Activated CD8-positive, alpha-beta memory T cell treated with anti-CD3 and anti-CD28 coated beads, Interleukin-2, amount 50 U/mL, for 24 hours (primary cell): ENCODE data around the gene NUP85.
"Not testable (repeated sequence)": the region's sequence is repeated elsewhere in the genome, so short reads cannot be mapped to it uniquely, and the experiment has no call there.

Experiments used
- DNase-seq: peaks from one replicate; pipeline ENCODE4 v3.0.0-alpha.2; 2020; ENCODE audit errors: extremely low read depth

Gene NUP85

DNA sequence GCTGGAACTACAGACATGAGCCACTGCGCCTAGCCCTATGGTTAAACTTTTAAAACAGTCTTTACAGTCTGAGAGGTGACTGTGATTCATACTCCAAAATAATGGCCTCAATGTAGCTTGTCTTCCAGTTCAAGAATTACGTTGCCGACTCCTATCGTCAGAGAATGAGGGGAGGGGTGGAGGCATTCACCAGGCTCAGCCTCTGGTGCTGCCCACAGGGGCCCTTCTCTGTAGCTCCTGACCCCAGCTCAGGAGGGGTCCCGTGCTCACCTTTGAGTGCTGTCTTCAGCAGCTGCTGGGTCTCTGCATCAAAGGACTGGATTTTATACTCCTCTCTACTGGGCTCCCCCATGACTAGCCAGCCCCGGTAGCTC is 64.4 kb downstream of the NUP85 start:
- no peak for DNase-seq

DNA sequence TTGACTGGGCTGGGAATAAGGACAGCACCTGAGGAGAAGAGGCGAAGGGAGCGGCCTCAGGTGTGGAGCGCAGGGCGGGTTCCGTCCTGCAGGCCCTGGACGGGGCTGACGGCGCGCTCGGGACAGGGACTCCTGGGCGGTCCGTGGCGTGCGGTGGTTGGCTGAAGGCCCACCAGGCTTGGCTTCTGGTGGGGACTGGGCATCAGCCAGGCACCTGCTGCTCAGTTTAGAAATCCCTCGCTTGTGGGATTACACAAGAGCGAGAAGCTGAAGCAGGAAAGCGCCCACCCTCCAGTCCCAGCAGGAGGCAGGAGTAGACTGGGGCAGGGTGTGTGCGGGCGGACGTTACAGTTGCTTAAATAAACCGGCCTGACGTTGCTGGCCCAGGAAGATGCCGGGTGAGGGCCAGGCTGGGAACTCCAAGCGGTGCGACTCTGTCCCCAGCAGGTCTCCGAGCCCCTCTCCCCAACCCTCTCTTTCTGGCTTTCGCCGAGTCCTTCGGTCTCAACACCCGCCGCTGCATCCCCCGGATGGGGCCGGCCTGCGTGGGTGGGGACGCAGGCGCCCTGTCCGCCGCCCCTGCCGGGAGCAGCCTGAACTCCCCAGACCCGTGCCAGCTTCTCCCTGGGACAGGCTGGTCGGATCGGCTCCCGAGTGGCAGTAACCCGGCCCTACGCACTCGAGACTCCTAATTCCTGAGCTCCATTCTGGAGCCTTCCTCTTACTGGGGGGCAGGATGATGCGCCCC is 64.9 kb downstream of the NUP85 start:
- no peak for DNase-seq

DNA sequence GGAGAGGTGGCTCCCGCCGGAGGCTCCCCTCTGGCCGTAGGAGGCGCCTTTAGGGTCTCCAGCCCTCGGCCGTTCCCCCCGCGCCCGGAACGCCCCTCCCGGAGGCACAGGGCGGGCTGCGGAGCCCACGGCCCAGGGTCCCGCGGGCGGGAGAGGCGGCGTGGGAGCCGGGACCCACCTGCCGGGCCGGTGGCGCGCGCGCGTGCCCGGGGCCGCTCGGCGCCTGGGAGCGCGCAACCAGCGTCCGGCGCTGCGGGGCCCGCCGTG is 65.4 kb downstream of the NUP85 start, which contains the start of gene MIF4GD:
Gene MIF4GD, minus strand, starts transcription at position 266 of the 267 bp plus-strand sequence. CDS start 1,036 bp downstream, outside the sequence.
- no peak for DNase-seq

DNA sequence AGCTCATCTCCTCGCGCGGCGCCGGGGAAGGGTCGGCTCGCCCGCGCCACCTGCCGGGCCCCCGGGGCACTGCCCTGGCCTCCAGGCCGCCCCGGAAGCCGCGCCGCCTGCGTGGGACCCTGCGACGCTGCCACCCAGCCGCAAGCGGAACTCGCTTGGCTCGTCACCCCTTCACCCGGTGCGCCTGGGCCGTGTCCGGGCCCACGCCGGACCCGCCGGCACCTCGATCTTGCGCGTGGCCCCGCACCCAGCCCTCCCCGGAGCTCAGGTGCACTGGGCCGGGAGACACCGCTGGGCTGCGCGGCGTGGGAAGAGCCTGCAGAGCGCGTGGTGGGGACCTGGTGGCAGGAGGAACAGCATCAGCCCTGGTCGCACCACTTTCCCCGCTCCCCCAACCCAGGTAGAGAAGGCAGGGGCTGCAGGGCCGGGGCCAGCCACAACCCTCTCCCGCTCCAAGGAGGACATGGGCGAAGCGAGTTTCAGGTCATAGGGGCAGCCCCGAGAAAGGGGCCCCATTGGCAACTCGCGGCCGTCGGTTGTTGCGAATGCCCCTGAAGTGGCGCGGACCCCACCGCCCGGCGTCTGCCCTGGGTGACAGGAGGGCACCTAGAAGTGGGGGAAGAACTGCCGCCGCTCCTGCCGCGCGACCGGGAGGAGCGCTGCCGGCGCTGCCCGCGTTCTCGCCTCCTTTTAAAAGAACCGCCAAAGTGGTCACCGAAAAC is 65.9 kb downstream of the NUP85 start:
- no peak for DNase-seq

DNA sequence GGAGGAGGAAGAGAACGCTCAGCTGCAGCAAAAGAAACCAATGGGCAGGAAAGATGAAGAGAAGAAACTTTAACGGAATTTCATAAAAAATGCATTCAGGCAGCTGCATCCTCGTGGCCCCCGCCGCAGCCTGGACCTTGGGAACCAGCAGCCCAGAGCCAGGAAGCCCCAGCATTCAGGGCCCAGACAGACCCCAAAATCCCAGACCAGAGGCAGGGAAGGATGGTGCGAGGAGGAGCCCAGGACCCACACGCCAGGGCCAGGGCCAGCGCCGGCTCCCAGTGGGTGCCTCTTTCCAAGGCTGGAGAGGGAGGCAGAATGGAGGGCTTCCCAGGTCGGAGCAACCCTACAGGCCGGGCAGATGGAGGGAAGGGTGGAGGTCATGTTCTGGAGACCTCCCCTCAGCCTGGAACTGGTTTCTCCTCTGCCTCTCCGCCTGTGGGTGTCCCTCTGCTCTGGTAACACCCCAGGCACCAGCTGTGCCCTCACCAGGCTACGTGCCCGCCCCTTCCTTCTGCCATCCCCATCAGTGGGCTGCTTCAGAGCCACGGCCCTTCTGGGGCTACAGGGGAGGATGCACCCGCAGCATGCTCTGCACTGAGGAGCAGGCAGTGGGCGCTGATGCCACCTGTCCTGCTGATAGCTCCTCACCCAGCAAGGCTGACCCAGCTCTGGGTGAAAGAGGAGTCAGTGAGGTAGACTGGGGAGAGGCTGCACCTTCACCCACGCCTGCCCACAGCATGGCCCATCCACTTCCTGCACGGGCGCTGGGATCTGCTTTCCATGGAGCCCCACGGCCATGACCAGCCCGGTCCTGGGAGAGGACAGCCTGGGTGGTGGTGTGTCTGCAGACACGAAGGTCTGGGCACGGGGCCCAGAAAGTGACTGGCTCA is 66.7 kb downstream of the NUP85 start:
- DNase-seq = no peak

DNA sequence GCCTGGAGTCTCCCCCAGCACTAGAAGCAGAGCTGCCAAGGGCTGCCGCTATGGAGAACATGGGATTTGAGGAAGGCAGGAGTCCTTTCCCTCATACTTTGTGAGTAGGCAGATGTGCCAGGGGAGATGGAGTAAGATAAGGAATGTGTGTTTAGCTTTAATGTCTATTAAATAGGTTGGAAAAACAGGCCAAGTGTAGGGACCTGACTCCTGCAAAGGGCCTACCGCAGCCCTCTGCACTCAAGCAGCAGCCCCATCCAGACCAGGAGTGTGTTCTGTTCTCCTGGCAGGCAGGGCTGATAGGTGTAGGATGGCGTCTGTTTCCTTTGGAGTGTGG is 67.3 kb downstream of the NUP85 start:
- no peak for DNase-seq

DNA sequence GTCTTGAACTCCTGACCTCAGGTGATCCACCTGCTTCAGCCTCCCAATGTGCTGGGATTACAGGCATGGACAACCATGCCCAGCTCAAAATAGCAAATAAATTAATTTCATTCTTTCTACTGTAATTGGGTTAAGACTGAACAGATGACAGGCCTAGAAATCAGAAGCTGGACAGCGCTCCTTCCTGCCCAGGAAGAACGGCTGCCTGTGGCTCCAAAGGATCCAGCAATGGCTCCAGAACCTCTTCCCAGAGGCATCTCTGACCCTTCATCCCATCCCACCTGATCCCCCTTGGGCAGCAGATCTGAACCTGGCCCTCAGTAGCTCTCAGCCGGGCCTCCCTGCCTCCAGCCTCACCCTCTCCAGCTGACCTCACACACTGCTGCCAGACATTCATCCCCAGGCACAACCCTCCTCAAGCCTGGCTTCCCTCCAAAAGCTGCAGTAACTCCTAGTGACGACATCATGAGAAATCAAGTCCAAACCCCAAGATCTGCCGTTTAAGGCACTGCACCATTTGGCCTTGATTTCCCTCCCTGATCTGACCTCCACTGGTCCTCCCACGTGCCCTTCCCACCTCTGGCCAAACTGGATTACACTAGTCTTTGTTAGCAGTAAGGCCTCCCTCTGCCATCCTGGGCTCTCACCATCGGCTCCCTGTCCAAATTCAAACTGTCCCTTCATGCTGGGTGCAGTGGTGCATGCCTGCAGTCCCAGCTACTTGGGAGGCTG is 68.7 kb downstream of the NUP85 start:
- no peak for DNase-seq

DNA sequence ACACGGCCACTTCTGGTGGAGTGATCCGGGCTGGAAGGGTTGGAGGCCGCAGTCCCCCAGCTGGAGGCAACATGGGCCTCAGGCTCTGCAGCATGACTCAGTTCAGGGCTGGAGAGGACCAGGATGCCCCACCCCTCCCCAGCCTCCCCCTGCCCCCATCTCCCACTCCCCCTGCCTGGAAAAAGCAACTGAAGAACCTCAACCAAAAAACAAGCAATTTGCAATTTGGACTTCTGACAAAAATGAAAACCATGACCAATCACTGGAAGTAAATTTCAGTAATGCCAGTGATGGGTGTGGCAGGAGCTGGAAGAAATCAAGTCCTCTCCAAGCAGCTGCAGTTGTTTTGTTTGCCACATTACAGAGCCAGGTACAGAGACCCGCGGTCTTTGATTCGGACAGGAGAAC is 72.2 kb downstream of the NUP85 start:
- no peak for DNase-seq

DNA sequence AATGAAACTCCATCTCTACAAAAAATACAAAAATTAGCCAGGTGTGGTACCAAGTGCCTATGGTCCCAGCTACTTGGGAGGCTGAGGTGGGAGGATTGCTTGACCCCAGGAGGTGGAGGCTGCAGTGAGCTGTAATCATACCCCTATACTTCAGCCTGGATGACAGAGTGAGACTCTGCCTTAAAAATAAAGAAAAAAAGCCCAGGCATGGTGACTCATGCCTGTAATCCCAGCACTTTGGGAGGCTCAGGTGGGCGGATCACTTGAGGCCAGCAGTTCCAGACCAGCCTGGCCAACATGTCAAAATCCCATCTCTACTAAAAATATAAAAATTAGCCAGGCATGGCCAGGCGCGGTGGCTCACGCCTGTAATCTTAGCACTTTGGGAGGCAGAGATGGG is 74.7 kb downstream of the NUP85 start:
- DNase-seq = not testable (repeated sequence)

DNA sequence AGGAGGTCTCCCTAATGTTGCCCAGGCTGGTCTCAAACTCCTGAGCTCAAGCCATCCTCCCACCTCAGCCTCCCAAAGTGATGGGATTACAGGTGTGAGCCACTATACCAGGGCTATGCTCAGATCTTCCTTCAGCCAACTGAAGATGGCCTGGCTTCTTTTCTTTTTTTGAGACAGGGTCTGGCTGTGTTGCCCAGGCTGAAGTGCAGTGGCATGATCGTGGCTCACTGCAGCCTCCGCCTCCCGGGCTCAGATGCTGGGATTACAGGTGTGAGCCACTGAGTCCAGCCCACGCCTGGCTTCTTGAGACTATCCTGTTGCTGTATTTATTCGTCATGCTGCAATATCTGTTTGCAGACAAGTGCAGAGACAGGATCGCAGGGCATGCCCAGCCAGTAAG is 79.6 kb downstream of the NUP85 start:
- DNase-seq = no peak
